Measurements from ENCODE around the gene FAM222A. TPM values are rescaled to one million over a fixed set of nuclear protein-coding genes. Genes with fewer than 3 reads are reported as not detected.

The FAM222A gene
- total RNA-seq, 1 experiment from 2014 or later: 2.8 TPM

- no peak overlapping the region for H3K14ac ChIP-seq (ENCODE audit: insufficient read depth, low read length)
- no peak overlapping the region for H3K27ac ChIP-seq (ENCODE audit: insufficient read length, low read depth, low read length)
Observed at GRCh38 chr12:109727039-109727723, 13.6 kb downstream of the FAM222A start.

More at GRCh38 chr12:109727039-109727723, 13.6 kb downstream of the FAM222A start:
- H3K9ac ChIP-seq (ENCODE audit: extremely low read depth, insufficient read length, low read length): no peak overlapping the region
- H3K23ac ChIP-seq (ENCODE audit: insufficient read length, low read depth, low read length): no peak overlapping the region
- peak; percentile 29 for DNase-seq
- H3K4ac ChIP-seq (ENCODE audit: low read depth, low read length): no peak overlapping the region
- no peak overlapping the region for H2AFZ ChIP-seq (ENCODE audit: low read length)
- H3K4me1 ChIP-seq (ENCODE audit: insufficient read depth, low read length): no peaks in the 10 kb centered on the region
- no peak overlapping the region for H2BK20ac ChIP-seq (ENCODE audit: low read depth, low read length, poor library complexity, severe bottlenecking)
- no peaks in the 10 kb centered on the region for H3K23me2 ChIP-seq (ENCODE audit: insufficient read length, low read depth, low read length, poor library complexity, severe bottlenecking)
- no peak overlapping the region for H4K5ac ChIP-seq (ENCODE audit: insufficient read length, low read depth, low read length)
- no peak overlapping the region for H2AK5ac ChIP-seq (ENCODE audit: insufficient read length, low read length)
- Mint-ChIP-seq H3K9me3 (no peaks in the 10 kb centered on the region; a peak in 1 of 5 replicates), H3K4me3 (no peak overlapping the region), H3K27ac (no peak overlapping the region; a peak in 1 of 7 replicates), H3K36me3 (ENCODE audit: insufficient read depth in 1 of 3, low read depth in 3 of 3) (no peaks in the 10 kb centered on the region), H3K4me1 (peaks cover 2 to 21% of the 10 kb centered on the region in 2 experiments), H3K27me3 (ENCODE audit: low read depth) (peaks cover 1% of the 10 kb centered on the region; the same call in 1 of the 2 replicates)
- H3K79me2 ChIP-seq (ENCODE audit: insufficient read depth, low read length): no peaks in the 10 kb centered on the region
- no peak overlapping the region for H4K91ac ChIP-seq (ENCODE audit: insufficient read length, low read depth, low read length)
- WGBS (ENCODE audit: extremely low coverage, insufficient read length, low lambda C conversion rate): no CpG with 5 or more reads among the region's 18 CpGs
- no peak overlapping the region for H2BK15ac ChIP-seq (ENCODE audit: low read depth, low read length)
- H2BK5ac ChIP-seq (ENCODE audit: insufficient read length, low read length): no peak overlapping the region
- no peak overlapping the region for H2BK12ac ChIP-seq (ENCODE audit: insufficient read length, low read depth, low read length)
- no peaks in the 10 kb centered on the region for H3K27me3 ChIP-seq (ENCODE audit: insufficient read depth, low read length)
- H3K4me2 ChIP-seq (ENCODE audit: insufficient read depth, insufficient read length, low read length): no peak overlapping the region
- H4K8ac ChIP-seq (replicated peaks; ENCODE audit: insufficient read length, low read depth, low read length): no peak overlapping the region
- no peak overlapping the region for H2BK120ac ChIP-seq (ENCODE audit: low read depth, low read length, poor library complexity, severe bottlenecking)
- no peaks in the 10 kb centered on the region for H3K9me3 ChIP-seq (ENCODE audit: control insufficient read depth, low read depth, low read length)
- TF ChIP-seq, protein P1, sequence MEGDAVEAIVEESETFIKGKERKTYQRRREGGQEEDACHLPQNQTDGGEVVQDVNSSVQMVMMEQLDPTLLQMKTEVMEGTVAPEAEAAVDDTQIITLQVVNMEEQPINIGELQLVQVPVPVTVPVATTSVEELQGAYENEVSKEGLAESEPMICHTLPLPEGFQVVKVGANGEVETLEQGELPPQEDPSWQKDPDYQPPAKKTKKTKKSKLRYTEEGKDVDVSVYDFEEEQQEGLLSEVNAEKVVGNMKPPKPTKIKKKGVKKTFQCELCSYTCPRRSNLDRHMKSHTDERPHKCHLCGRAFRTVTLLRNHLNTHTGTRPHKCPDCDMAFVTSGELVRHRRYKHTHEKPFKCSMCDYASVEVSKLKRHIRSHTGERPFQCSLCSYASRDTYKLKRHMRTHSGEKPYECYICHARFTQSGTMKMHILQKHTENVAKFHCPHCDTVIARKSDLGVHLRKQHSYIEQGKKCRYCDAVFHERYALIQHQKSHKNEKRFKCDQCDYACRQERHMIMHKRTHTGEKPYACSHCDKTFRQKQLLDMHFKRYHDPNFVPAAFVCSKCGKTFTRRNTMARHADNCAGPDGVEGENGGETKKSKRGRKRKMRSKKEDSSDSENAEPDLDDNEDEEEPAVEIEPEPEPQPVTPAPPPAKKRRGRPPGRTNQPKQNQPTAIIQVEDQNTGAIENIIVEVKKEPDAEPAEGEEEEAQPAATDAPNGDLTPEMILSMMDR (conservative IDR thresholded peaks at IDR 0.05): no peak
- no peaks in the 10 kb centered on the region for H3K79me1 ChIP-seq (ENCODE audit: insufficient read depth, low read depth, low read length, poor library complexity, severe bottlenecking)
- no peak overlapping the region for H3K18ac ChIP-seq (ENCODE audit: insufficient read length, low read depth, low read length)
- no peak overlapping the region for H3T11ph ChIP-seq (ENCODE audit: low read length)
- H3K56ac ChIP-seq (ENCODE audit: insufficient read length, low read depth, low read length): no peak overlapping the region
- no peaks in the 10 kb centered on the region for H4K20me1 ChIP-seq (ENCODE audit: control insufficient read depth, insufficient read depth, insufficient read length)

Measured in H9 (cell line).